ENCODE data around the gene SNPH. TPM values are rescaled to one million over a fixed set of nuclear protein-coding genes. Genes with fewer than 3 reads are reported as not detected.

SNPH gene
- 12.8 and 22.7 TPM in 2 replicates for total RNA-seq

GRCh38 chr20:1266167-1266973 is at the start of gene SNPH:
Gene SNPH (plus strand): TSS chr20:1266294. CDS start chr20:1296240, 29,946 bp downstream.

GRCh38 chr20:1225783-1226654 is 40.1 kb upstream of the SNPH start, which contains the start of gene RAD21L1:
Gene RAD21L1 (plus strand): TSS chr20:1226044. CDS start chr20:1228454, 2,410 bp downstream.

GRCh38 chr20:1328680-1329330 is 62.7 kb downstream of the SNPH start, which contains the start of gene SDCBP2:
Gene SDCBP2 (minus strand): TSS chr20:1329139. CDS start chr20:1320416, 8,723 bp downstream.

Other genes with a start within 250 kb of the SNPH start
- 35.9 and 40.7 TPM in 2 replicates for gene PSMF1, start 147.7 kb upstream of the SNPH start, total RNA-seq
- gene TMEM74B, start 81.3 kb upstream of the SNPH start, total RNA-seq, result 0.15 TPM in 1 of 2 replicates, not detected in the other
- under 0.01 TPM in 2 replicates for gene C20orf202, start 62.8 kb upstream of the SNPH start, total RNA-seq
- gene RAD21L1, start 40.2 kb upstream of the SNPH start, total RNA-seq, result under 0.01 TPM in 1 of 2 replicates, not detected in the other
- gene SDCBP2, start 62.8 kb downstream of the SNPH start, total RNA-seq, result 1.9 and 2.3 TPM in 2 replicates
- 156 and 174 TPM in 2 replicates for gene FKBP1A, start 126.8 kb downstream of the SNPH start, total RNA-seq
- 19.8 and 35.3 TPM in 2 replicates for gene NSFL1C, start 200.6 kb downstream of the SNPH start, total RNA-seq
- gene SIRPB2, start 225.1 kb downstream of the SNPH start, total RNA-seq, result not detected in 2 replicates

Data from smooth muscle cell of trachea (primary cell).